ENCODE measurements around the gene PCDH9. TPM values are rescaled to one million over a fixed set of nuclear protein-coding genes. Genes with fewer than 3 reads are reported as not detected.

Gene PCDH9
- total and polyA plus RNA-seq, 5 donors from 2014 or later: 0.08 to 0.77 (median 0.09) TPM

- Histone ChIP-seq H3K9me3 (ENCODE audit: control insufficient read depth in 2 of 2, low read length in 2 of 2) (no peaks in the 10 kb centered on the region), H3K27me3 (ENCODE audit: control insufficient read depth, insufficient read depth, low read length) (no peaks in the 10 kb centered on the region), H3K4me1 (ENCODE audit: control insufficient read depth, insufficient read depth, low read length, poor library complexity, severe bottlenecking) (no peaks in the 10 kb centered on the region), H3K27ac (ENCODE audit: insufficient read depth, low read length, poor library complexity, severe bottlenecking) (no peak overlapping the region), H3K4me3 (ENCODE audit: low read depth, low read length) (no peak overlapping the region), H3K36me3 (ENCODE audit: control insufficient read depth, insufficient read depth, low read length) (no peaks in the 10 kb centered on the region)
- Mint-ChIP-seq H3K4me1 (peaks cover 0 to 2% (median 0%) of the 10 kb centered on the region in 4 donors), H3K27ac (no peak overlapping the region), H3K27me3 (no peaks in the 10 kb centered on the region), H3K9me3 (peaks cover 0 to 19% (median 10%) of the 10 kb centered on the region in 7 donors), H3K4me3 (no peak overlapping the region), H3K36me3 (no peaks in the 10 kb centered on the region)
- ATAC-seq (ENCODE audit: low read depth in 2 of 2): no peak
- no peak for DNase-seq
Observed at GRCh38 chr13:67043901-67044300, 186.2 kb downstream of the PCDH9 start.

- no peaks in the 10 kb centered on the region for H3K4me1 ChIP-seq (ENCODE audit: control insufficient read depth, insufficient read depth, low read length, poor library complexity, severe bottlenecking)
- H3K27me3 ChIP-seq (ENCODE audit: control insufficient read depth, insufficient read depth, low read length): no peaks in the 10 kb centered on the region
- Mint-ChIP-seq H3K9me3 (peaks cover 0 to 18% (median 12%) of the 10 kb centered on the region in 7 donors), H3K4me1 (peaks cover 0 to 2% (median 0%) of the 10 kb centered on the region in 4 donors), H3K27me3 (no peaks in the 10 kb centered on the region), H3K27ac (no peak overlapping the region), H3K36me3 (no peaks in the 10 kb centered on the region), H3K4me3 (no peak overlapping the region)
- H3K9me3 ChIP-seq (ENCODE audit: control insufficient read depth in 2 of 2, low read length in 2 of 2): no peaks in the 10 kb centered on the region
- no peak for ATAC-seq (ENCODE audit: low read depth in 2 of 2)
- no peak overlapping the region for H3K4me3 ChIP-seq (ENCODE audit: low read depth, low read length)
- H3K36me3 ChIP-seq (ENCODE audit: control insufficient read depth, insufficient read depth, low read length): no peaks in the 10 kb centered on the region
- no peak for DNase-seq
- H3K27ac ChIP-seq (ENCODE audit: insufficient read depth, low read length, poor library complexity, severe bottlenecking): no peak overlapping the region
Observed at GRCh38 chr13:67042556-67042955, 187.6 kb downstream of the PCDH9 start.

- H3K9me3 Mint-ChIP-seq: peaks cover 0 to 10% (median 5%) of the 10 kb centered on the region in 7 donors
- Histone ChIP-seq H3K4me1 (ENCODE audit: control insufficient read depth, insufficient read depth, low read length, poor library complexity, severe bottlenecking) (no peaks in the 10 kb centered on the region), H3K27me3 (ENCODE audit: control insufficient read depth, insufficient read depth, low read length) (no peaks in the 10 kb centered on the region), H3K9me3 (ENCODE audit: control insufficient read depth in 2 of 2, low read length in 2 of 2) (no peaks in the 10 kb centered on the region), H3K36me3 (ENCODE audit: control insufficient read depth, insufficient read depth, low read length) (no peaks in the 10 kb centered on the region), H3K4me3 (ENCODE audit: low read depth, low read length) (no peak overlapping the region), H3K27ac (ENCODE audit: insufficient read depth, low read length, poor library complexity, severe bottlenecking) (no peak overlapping the region)
- H3K27me3 Mint-ChIP-seq: no peaks in the 10 kb centered on the region
- ATAC-seq (ENCODE audit: low read depth in 2 of 2): no peak
- H3K27ac Mint-ChIP-seq: no peak overlapping the region
- H3K36me3 Mint-ChIP-seq: no peaks in the 10 kb centered on the region
- H3K4me1 Mint-ChIP-seq: no peaks in the 10 kb centered on the region
- DNase-seq: no peak
- no peak overlapping the region for H3K4me3 Mint-ChIP-seq
Observed at GRCh38 chr13:67036699-67037457, 193.3 kb downstream of the PCDH9 start.

GRCh38 chr13:67033170-67033569 lies 197.0 kb downstream of the PCDH9 start:
- no peaks in the 10 kb centered on the region for H3K4me1 Mint-ChIP-seq
- no peaks in the 10 kb centered on the region for H3K27me3 Mint-ChIP-seq
- peaks cover 0 to 8% (median 5%) of the 10 kb centered on the region in 7 donors for H3K9me3 Mint-ChIP-seq
- Histone ChIP-seq H3K36me3 (ENCODE audit: control insufficient read depth, insufficient read depth, low read length) (no peaks in the 10 kb centered on the region), H3K4me1 (ENCODE audit: control insufficient read depth, insufficient read depth, low read length, poor library complexity, severe bottlenecking) (no peaks in the 10 kb centered on the region), H3K4me3 (ENCODE audit: low read depth, low read length) (no peak overlapping the region), H3K9me3 (ENCODE audit: control insufficient read depth in 2 of 2, low read length in 2 of 2) (no peaks in the 10 kb centered on the region), H3K27me3 (ENCODE audit: control insufficient read depth, insufficient read depth, low read length) (no peaks in the 10 kb centered on the region), H3K27ac (ENCODE audit: insufficient read depth, low read length, poor library complexity, severe bottlenecking) (no peak overlapping the region)
- DNase-seq: no peak
- ATAC-seq (ENCODE audit: low read depth in 2 of 2): no peak
- no peak overlapping the region for H3K4me3 Mint-ChIP-seq
- no peak overlapping the region for H3K27ac Mint-ChIP-seq
- no peaks in the 10 kb centered on the region for H3K36me3 Mint-ChIP-seq

GRCh38 chr13:67023130-67023876 lies 206.8 kb downstream of the PCDH9 start:
- Mint-ChIP-seq H3K36me3 (no peaks in the 10 kb centered on the region), H3K4me3 (no peak overlapping the region), H3K4me1 (peaks cover 0 to 3% (median 0%) of the 10 kb centered on the region in 4 donors)

GRCh38 chr13:67018775-67019174 lies 211.4 kb downstream of the PCDH9 start:
- Mint-ChIP-seq H3K27ac (no peak overlapping the region), H3K4me1 (peaks cover 0 to 3% (median 0%) of the 10 kb centered on the region in 4 donors), H3K36me3 (no peaks in the 10 kb centered on the region), H3K4me3 (no peak overlapping the region), H3K27me3 (no peaks in the 10 kb centered on the region), H3K9me3 (peaks cover 0 to 35% (median 8%) of the 10 kb centered on the region in 7 donors)
- Histone ChIP-seq H3K4me3 (ENCODE audit: low read depth, low read length) (no peak overlapping the region), H3K27me3 (ENCODE audit: control insufficient read depth, insufficient read depth, low read length) (no peaks in the 10 kb centered on the region), H3K4me1 (ENCODE audit: control insufficient read depth, insufficient read depth, low read length, poor library complexity, severe bottlenecking) (no peaks in the 10 kb centered on the region), H3K27ac (ENCODE audit: insufficient read depth, low read length, poor library complexity, severe bottlenecking) (no peak overlapping the region), H3K36me3 (ENCODE audit: control insufficient read depth, insufficient read depth, low read length) (no peaks in the 10 kb centered on the region), H3K9me3 (ENCODE audit: control insufficient read depth in 2 of 2, low read length in 2 of 2) (peaks cover 0 to 5% of the 10 kb centered on the region in 2 experiments)
- DNase-seq (no peak), ATAC-seq (ENCODE audit: low read depth in 2 of 2) (no peak)

More at GRCh38 chr13:67023130-67023876, 206.8 kb downstream of the PCDH9 start:
- peaks cover 0 to 17% (median 4%) of the 10 kb centered on the region in 7 donors for H3K9me3 Mint-ChIP-seq
- no peaks in the 10 kb centered on the region for H3K4me1 ChIP-seq (ENCODE audit: control insufficient read depth, insufficient read depth, low read length, poor library complexity, severe bottlenecking)
- no peak overlapping the region for H3K27ac Mint-ChIP-seq
- peaks cover 0 to 2% of the 10 kb centered on the region in 2 experiments for H3K9me3 ChIP-seq (ENCODE audit: control insufficient read depth in 2 of 2, low read length in 2 of 2)
- H3K27ac ChIP-seq (ENCODE audit: insufficient read depth, low read length, poor library complexity, severe bottlenecking): no peak overlapping the region
- no peaks in the 10 kb centered on the region for H3K36me3 ChIP-seq (ENCODE audit: control insufficient read depth, insufficient read depth, low read length)
- H3K4me3 ChIP-seq (ENCODE audit: low read depth, low read length): no peak overlapping the region
- DNase-seq (no peak), ATAC-seq (ENCODE audit: low read depth in 2 of 2) (no peak)
- no peaks in the 10 kb centered on the region for H3K27me3 Mint-ChIP-seq
- no peaks in the 10 kb centered on the region for H3K27me3 ChIP-seq (ENCODE audit: control insufficient read depth, insufficient read depth, low read length)

- no peak for DNase-seq
- H3K4me1 Mint-ChIP-seq: peaks cover 0 to 3% (median 0%) of the 10 kb centered on the region in 4 donors
- H3K9me3 Mint-ChIP-seq: peaks cover 0 to 25% (median 8%) of the 10 kb centered on the region in 7 donors
- ATAC-seq (ENCODE audit: low read depth in 2 of 2): no peak
- no peak overlapping the region for H3K4me3 Mint-ChIP-seq
- Histone ChIP-seq H3K4me3 (ENCODE audit: low read depth, low read length) (no peak overlapping the region), H3K36me3 (ENCODE audit: control insufficient read depth, insufficient read depth, low read length) (no peaks in the 10 kb centered on the region), H3K4me1 (ENCODE audit: control insufficient read depth, insufficient read depth, low read length, poor library complexity, severe bottlenecking) (no peaks in the 10 kb centered on the region), H3K27ac (ENCODE audit: insufficient read depth, low read length, poor library complexity, severe bottlenecking) (no peak overlapping the region), H3K27me3 (ENCODE audit: control insufficient read depth, insufficient read depth, low read length) (no peaks in the 10 kb centered on the region), H3K9me3 (ENCODE audit: control insufficient read depth in 2 of 2, low read length in 2 of 2) (peaks cover 0 to 3% of the 10 kb centered on the region in 2 experiments)
- no peaks in the 10 kb centered on the region for H3K36me3 Mint-ChIP-seq
- no peak overlapping the region for H3K27ac Mint-ChIP-seq
- no peaks in the 10 kb centered on the region for H3K27me3 Mint-ChIP-seq
Observed at GRCh38 chr13:67017276-67017675, 212.9 kb downstream of the PCDH9 start.

Data from CD4-positive, CD25-positive, alpha-beta regulatory T cell (primary cell).